Kidney (tissue), 14 donors: Measurements from ENCODE around the gene TIPARP. TPM values are rescaled to one million over a fixed set of nuclear protein-coding genes. Genes with fewer than 3 reads are reported as not detected.
"Not testable (repeated sequence)": the region's sequence is repeated elsewhere in the genome, so short reads cannot be mapped to it uniquely, and the experiment has no call there.

Source experiments
- DNase-seq, 5 donors: peaks; one replicate each; pipeline ENCODE4 v3.0.0-alpha.2; 2013 to 2020
- FAIRE-seq: peaks from 2 replicates; lab custom pipeline; 2012; peaks lifted over from hg19 to GRCh38; lab: Jason Lieb, UNC
- H3K27ac ChIP-seq, 2 donors: one replicate each; pipeline ENCODE4 v1.7.0; 2013; ENCODE audit warnings: low read depth in 2 of 2, low read length in 2 of 2, inconsistent platforms in 1 of 2
- H3K27me3 ChIP-seq: one replicate; pipeline ENCODE4 v1.7.1; 2013; ENCODE audit warnings: low read length, inconsistent platforms; ENCODE audit not compliant: control insufficient read depth, insufficient read depth
- H3K36me3 ChIP-seq, 3 donors: one replicate each; pipeline versions ENCODE4 v1.7.0 to v1.7.1; 2013; ENCODE audit warnings: low read length in 3 of 3, control low read depth in 1 of 3, inconsistent platforms in 1 of 3; ENCODE audit not compliant: insufficient read depth in 3 of 3, control insufficient read depth in 2 of 3
- H3K4me1 ChIP-seq, 3 donors: one replicate each; pipeline versions ENCODE4 v1.7.0 to v1.7.1; 2013; ENCODE audit warnings: low read length in 3 of 3, inconsistent platforms in 1 of 3, low read depth in 1 of 3; ENCODE audit not compliant: control insufficient read depth in 2 of 3, insufficient read depth in 2 of 3
- H3K4me3 ChIP-seq, 3 donors: one replicate each; pipeline versions ENCODE4 v1.7.0 to v1.8.1; 2013; ENCODE audit warnings: low read length in 3 of 3, control low read depth in 1 of 3, inconsistent platforms in 1 of 3
- H3K9ac ChIP-seq, 3 donors: one replicate each; pipeline versions ENCODE4 v1.7.0 to v1.7.1; 2013; ENCODE audit warnings: low read length in 3 of 3, control low read depth in 1 of 3, inconsistent platforms in 1 of 3
- H3K9me3 ChIP-seq, 3 donors: one replicate each; pipeline versions ENCODE4 v1.7.0 to v1.7.1; 2013; ENCODE audit warnings: low read length in 3 of 3, control low read depth in 1 of 3, inconsistent platforms in 1 of 3; ENCODE audit not compliant: control insufficient read depth in 2 of 3, insufficient read depth in 1 of 3
- CTCF ChIP-seq: IDR thresholded peaks from 3 replicates; pipeline ENCODE4 v1.5.1; 2012; ENCODE audit warnings: mild to moderate bottlenecking, moderate library complexity, borderline replicate concordance; ENCODE audit not compliant: insufficient read depth; ENCODE audit errors: extremely low read depth
- intact Hi-C: fragments of 100-400 bp; cut with DNase I; formaldehyde crosslinking; loops from one replicate; pipeline ENCODE4 v1.11.1; 2022
- polyA plus RNA-seq: library from polyadenylated mRNA; stranded (reverse); fragments of 350-450 nt; fragmentation: Illumina TruSeq; extraction: RNeasy Lipid Tissue Mini Kit (QIAGEN cat#74804); gene quantifications from one replicate; pipeline ENCODE4 v1.2.3, GENCODE V29; 2014; ENCODE audit warnings: low read depth, low replicate concordance; ENCODE audit not compliant: insufficient read depth
- total RNA-seq: library from RNA; stranded (reverse); fragmentation: NEBNext Ultra II Directional; extraction: Animal tissue kit (Norgen Biotek cat#: 25700); gene quantifications from one replicate; pipeline ENCODE4 v1.2.1, GENCODE V29; 2021
- donor health status: control.
- donor health status: control.
- donor health status: control.
- donor health status: control.
- donor health status: control.
- donor health status: DM: yes; HTN: yes; CAD: no.
- donor health status: Normal renal cell carcinoma (clear cell type).

The TIPARP gene
- total and polyA plus RNA-seq, 2 donors from 2014 or later, result 9.5 to 21.8 TPM

DNA sequence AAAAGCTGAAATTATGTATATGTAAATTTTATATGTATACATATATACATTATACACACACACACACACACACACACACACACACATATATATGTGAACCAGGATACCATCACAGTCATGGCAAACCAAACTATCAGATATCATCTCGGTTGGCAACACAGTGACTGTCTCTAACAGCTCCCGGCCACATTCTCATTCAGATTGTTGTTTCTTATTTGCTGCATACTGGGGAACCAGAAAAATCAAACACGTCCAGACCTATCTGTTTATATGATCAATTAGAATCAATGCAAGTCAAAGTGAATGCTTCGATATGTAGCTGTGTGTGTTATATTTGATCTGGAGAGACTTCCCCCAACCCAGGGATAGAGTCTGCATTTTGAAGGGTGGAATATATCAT is 61.1 kb downstream of the TIPARP start:
- no peak for FAIRE-seq
- no peak overlapping the region for H3K4me3 ChIP-seq
- no peak overlapping the region for H3K27ac ChIP-seq
- H3K36me3 ChIP-seq, result no peaks in the 10 kb centered on the region
- no peak overlapping the region for H3K9ac ChIP-seq
- H3K27me3 ChIP-seq, result no peaks in the 10 kb centered on the region
- no peak for DNase-seq
- intact Hi-C loops, result no loop called here
- no peaks in the 10 kb centered on the region for H3K9me3 ChIP-seq
- no peaks in the 10 kb centered on the region for H3K4me1 ChIP-seq
- no peak for TF ChIP-seq CTCF

GRCh38 chr3:156737049-156737448 is 62.7 kb downstream of the TIPARP start:
- FAIRE-seq, result not testable (repeated sequence)

DNA sequence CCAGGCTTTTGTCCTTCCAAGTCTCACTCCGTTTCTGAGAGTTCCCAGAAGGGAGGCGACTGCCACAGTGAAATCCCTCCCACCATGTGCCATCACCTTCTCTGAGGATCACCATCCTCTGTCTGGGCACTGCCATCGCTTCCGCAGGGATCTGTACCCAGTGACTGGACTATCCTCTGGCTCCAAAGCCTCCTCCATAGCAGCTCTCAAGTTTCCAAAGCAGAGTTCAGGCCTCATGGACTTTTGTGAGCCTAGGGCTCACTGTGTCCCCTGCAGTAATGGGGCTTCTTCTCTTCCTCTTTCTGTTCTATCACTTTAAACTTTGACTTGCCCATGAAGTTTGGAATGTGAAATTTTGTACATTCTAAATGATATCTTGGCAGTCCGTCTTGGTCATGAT is 63.9 kb downstream of the TIPARP start:
- intact Hi-C loops, result no loop called here
- FAIRE-seq, result no peak
- no peak for DNase-seq

More at GRCh38 chr3:156737049-156737448, 62.7 kb downstream of the TIPARP start:
- H3K27me3 ChIP-seq, H3K9me3 ChIP-seq, H3K4me3 ChIP-seq, intact Hi-C loops, H3K27ac ChIP-seq, DNase-seq, H3K9ac ChIP-seq, H3K4me1 ChIP-seq, H3K36me3 ChIP-seq: not testable (repeated sequence)

GRCh38 chr3:156739976-156740375 is 65.6 kb downstream of the TIPARP start:
- DNase-seq (no peak), FAIRE-seq (no peak)
- Histone ChIP-seq H3K4me3 (no peak overlapping the region), H3K36me3 (no peaks in the 10 kb centered on the region), H3K9me3 (no peaks in the 10 kb centered on the region), H3K9ac (no peak overlapping the region), H3K4me1 (no peaks in the 10 kb centered on the region), H3K27me3 (no peaks in the 10 kb centered on the region), H3K27ac (no peak overlapping the region)
- intact Hi-C loops, result no loop called here
- TF ChIP-seq CTCF, result no peak

More for the DNA sequence above, 63.9 kb downstream of the TIPARP start:
- TF ChIP-seq CTCF, result no peak
- no peak overlapping the region for H3K27ac ChIP-seq
- H3K4me3 ChIP-seq, result no peak overlapping the region
- no peaks in the 10 kb centered on the region for H3K9me3 ChIP-seq
- no peaks in the 10 kb centered on the region for H3K27me3 ChIP-seq
- no peaks in the 10 kb centered on the region for H3K4me1 ChIP-seq
- no peaks in the 10 kb centered on the region for H3K36me3 ChIP-seq
- no peak overlapping the region for H3K9ac ChIP-seq

- H3K36me3 ChIP-seq, result not testable (repeated sequence)
Observed at GRCh38 chr3:156740581-156740980, 66.2 kb downstream of the TIPARP start.

More at GRCh38 chr3:156740581-156740980, 66.2 kb downstream of the TIPARP start:
- H3K9me3 ChIP-seq, H3K4me3 ChIP-seq, H3K27me3 ChIP-seq, DNase-seq, H3K4me1 ChIP-seq, H3K9ac ChIP-seq, FAIRE-seq, H3K27ac ChIP-seq, intact Hi-C loops: not testable (repeated sequence)
